Measurements from ENCODE around the gene INTU. TPM values are rescaled to one million over a fixed set of nuclear protein-coding genes. Genes with fewer than 3 reads are reported as not detected.

Gene INTU
- total RNA-seq, 1 experiment from 2014 or later = 3.7 TPM

- DNase-seq (ENCODE audit: low read depth, low spot score) (no peak), ATAC-seq (no peak)
- ChIA-PET POLR2A (interaction anchor here (0.6 kb wide), 1 partner anchor 1301 kb away, joined by 3 read pairs; no protein-coding TSS in a partner anchor), CTCF (no interaction called here)
- Histone ChIP-seq H3K9me3 (ENCODE audit: control insufficient read depth, insufficient read depth, low read depth, low read length) (no peaks in the 10 kb centered on the region), H3K27me3 (ENCODE audit: control insufficient read depth, insufficient read depth, low read length) (no peaks in the 10 kb centered on the region), H3K4me1 (ENCODE audit: control insufficient read depth, insufficient read depth, low read length) (no peaks in the 10 kb centered on the region; the same call in 1 of the 2 replicates), H3K36me3 (ENCODE audit: control insufficient read depth, insufficient read depth, low read length) (no peaks in the 10 kb centered on the region; the same call in 1 of the 2 replicates), H3K27ac (ENCODE audit: low read length) (no peak overlapping the region), H3K4me3 (ENCODE audit: low read depth in 2 of 2, low read length in 2 of 2) (no peak overlapping the region)
- in situ Hi-C loops (cut with HindIII; ENCODE audit: low pct_unique_long_range_greater_than_20kb, low sequenced_read_pairs) = no loop called here
- intact Hi-C loops (cut with micrococcal nuclease; ENCODE audit: unreplicated experiment) = no loop called here
- no peak for TF ChIP-seq POLR2AphosphoS5 (IDR thresholded peaks at IDR 0.05; ENCODE audit: low read depth, low read length)
- TF ChIP-seq SIN3A (IDR thresholded peaks at IDR 0.05; ENCODE audit: borderline replicate concordance, insufficient read depth, low read depth, low read length) = no peak
- no peak for TF ChIP-seq REST (IDR thresholded peaks at IDR 0.05; ENCODE audit: insufficient read depth in 1 of 2, low read depth in 2 of 2, low read length in 1 of 2)
- TF ChIP-seq CTCF (IDR thresholded peaks at IDR 0.05) = no peak
- no peak for TF ChIP-seq TCF7L2 (IDR thresholded peaks at IDR 0.05; ENCODE audit: low read depth, low read length)
- no TSS peak for BruUV-seq (replicated peaks)
These were observed 1.4 kb downstream of the INTU start for GRCh38 chr4:127634181-127634580.

- POLR2A ChIA-PET = no interaction called here
- Histone ChIP-seq H3K4me3 (ENCODE audit: low read depth in 2 of 2, low read length in 2 of 2) (no peak overlapping the region), H3K9me3 (ENCODE audit: control insufficient read depth, insufficient read depth, low read depth, low read length) (no peaks in the 10 kb centered on the region), H3K27ac (ENCODE audit: low read length) (no peak overlapping the region), H3K27me3 (ENCODE audit: control insufficient read depth, insufficient read depth, low read length) (no peaks in the 10 kb centered on the region), H3K4me1 (ENCODE audit: control insufficient read depth, insufficient read depth, low read length) (no peaks in the 10 kb centered on the region), H3K36me3 (ENCODE audit: control insufficient read depth, insufficient read depth, low read length) (no peaks in the 10 kb centered on the region)
- no peak for DNase-seq (ENCODE audit: low read depth, low spot score)
- CTCF ChIA-PET = no interaction called here
- BruUV-seq (replicated peaks) = no TSS peak
- ATAC-seq = no peak
- intact Hi-C loops (cut with micrococcal nuclease; ENCODE audit: unreplicated experiment) = no loop called here
- TF ChIP-seq TCF7L2 (IDR thresholded peaks at IDR 0.05; ENCODE audit: low read depth, low read length) = no peak
- TF ChIP-seq POLR2AphosphoS5 (IDR thresholded peaks at IDR 0.05; ENCODE audit: low read depth, low read length) = no peak
- TF ChIP-seq REST (IDR thresholded peaks at IDR 0.05; ENCODE audit: insufficient read depth in 1 of 2, low read depth in 2 of 2, low read length in 1 of 2) = no peak
- no peak for TF ChIP-seq CTCF (IDR thresholded peaks at IDR 0.05)
- no peak for TF ChIP-seq SIN3A (IDR thresholded peaks at IDR 0.05; ENCODE audit: borderline replicate concordance, insufficient read depth, low read depth, low read length)
- in situ Hi-C loops (cut with HindIII; ENCODE audit: low pct_unique_long_range_greater_than_20kb, low sequenced_read_pairs) = no loop called here
These were observed 8.8 kb downstream of the INTU start for GRCh38 chr4:127641524-127641923.

All from Panc1 (cell line).